Fibroblast of mammary gland (primary cell): ENCODE data around the gene ADK.
A peak's percentile ranks its signal among the peaks of the same experiment; 100 is the strongest.

Experiments used
- DNase-seq: peaks from one replicate; pipeline ENCODE4 v3.0.0-alpha.2; 2010; ENCODE audit warnings: low read depth
- H3K4me3 ChIP-seq: 2 replicates; pipeline ENCODE4 v1.5.1; 2011; ENCODE audit warnings: low read depth, mild to moderate bottlenecking, low read length, moderate library complexity; ENCODE audit not compliant: control insufficient read depth
- TF ChIP-seq, protein P1 (sequence below): conservative IDR thresholded peaks from 2 replicates; pipeline ENCODE4 v1.5.1; 2011; ENCODE audit warnings: low read depth, low read length, inconsistent platforms; ENCODE audit not compliant: control insufficient read depth, insufficient read depth

The ADK gene

DNA sequence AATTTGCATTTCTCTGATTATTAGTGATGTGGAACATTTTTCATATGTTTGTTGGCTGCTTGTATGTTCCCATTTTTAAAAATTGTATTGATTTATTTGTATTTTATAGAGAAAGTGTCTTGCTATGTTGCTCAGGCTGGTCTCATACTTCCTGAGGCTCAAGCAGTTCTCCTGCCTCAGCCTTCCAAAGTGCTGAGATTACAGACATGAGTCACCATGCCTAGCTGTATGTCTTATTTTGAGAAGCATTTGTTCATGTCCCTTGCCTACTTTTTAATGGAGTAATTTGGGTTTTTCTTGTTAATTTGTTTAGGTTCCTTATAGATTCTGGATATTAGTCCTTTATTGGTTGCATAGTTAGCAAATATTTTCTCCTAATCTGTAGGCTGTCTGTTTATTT, 461.2 kb downstream of the ADK start:
- H3K4me3 ChIP-seq: no peak overlapping the region
- TF ChIP-seq, protein P1, sequence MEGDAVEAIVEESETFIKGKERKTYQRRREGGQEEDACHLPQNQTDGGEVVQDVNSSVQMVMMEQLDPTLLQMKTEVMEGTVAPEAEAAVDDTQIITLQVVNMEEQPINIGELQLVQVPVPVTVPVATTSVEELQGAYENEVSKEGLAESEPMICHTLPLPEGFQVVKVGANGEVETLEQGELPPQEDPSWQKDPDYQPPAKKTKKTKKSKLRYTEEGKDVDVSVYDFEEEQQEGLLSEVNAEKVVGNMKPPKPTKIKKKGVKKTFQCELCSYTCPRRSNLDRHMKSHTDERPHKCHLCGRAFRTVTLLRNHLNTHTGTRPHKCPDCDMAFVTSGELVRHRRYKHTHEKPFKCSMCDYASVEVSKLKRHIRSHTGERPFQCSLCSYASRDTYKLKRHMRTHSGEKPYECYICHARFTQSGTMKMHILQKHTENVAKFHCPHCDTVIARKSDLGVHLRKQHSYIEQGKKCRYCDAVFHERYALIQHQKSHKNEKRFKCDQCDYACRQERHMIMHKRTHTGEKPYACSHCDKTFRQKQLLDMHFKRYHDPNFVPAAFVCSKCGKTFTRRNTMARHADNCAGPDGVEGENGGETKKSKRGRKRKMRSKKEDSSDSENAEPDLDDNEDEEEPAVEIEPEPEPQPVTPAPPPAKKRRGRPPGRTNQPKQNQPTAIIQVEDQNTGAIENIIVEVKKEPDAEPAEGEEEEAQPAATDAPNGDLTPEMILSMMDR: no peak
- peak; percentile 52 for DNase-seq

DNA sequence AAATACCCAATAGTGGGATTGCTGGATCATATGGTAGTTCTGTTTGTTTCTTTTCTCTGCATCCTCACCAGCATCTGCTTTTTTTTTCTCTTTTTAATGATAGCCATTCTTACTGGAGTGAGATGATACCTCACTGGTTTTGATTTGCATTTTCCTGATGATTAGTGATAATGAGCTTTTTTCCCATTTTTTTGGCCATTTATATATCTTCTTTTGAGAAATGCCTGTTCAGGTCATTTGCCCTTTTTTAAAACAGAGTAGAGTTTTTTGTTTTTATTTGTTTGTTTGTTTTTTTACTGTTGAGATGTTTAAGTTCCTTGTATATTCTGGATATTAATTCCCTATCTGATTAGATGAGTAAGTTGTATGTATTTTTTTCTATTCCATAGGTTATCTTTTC, 469.6 kb downstream of the ADK start:
- H3K4me3 ChIP-seq: no peak overlapping the region
- TF ChIP-seq, protein P1: no peak
- no peak for DNase-seq

DNA sequence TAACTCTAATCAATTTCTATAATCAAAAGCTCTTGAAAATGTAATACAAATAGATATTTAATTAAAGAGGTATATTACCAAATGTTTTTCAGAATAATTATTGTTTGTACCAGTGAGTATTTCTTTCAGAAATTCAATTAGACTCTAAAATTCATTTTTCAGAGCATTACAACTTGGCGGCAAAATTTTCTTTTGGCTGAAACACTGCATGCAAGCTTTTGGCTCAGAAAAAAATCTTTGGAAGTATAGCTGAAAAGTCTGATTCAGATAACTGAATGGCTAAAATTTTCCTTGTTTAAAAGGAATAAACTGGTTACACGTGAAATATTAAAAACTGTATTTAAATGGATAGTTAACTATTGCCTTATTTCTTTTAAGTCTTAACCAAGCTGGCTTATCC, 472.8 kb downstream of the ADK start:
- TF ChIP-seq, protein P1: no peak
- no peak overlapping the region for H3K4me3 ChIP-seq
- DNase-seq: no peak

DNA sequence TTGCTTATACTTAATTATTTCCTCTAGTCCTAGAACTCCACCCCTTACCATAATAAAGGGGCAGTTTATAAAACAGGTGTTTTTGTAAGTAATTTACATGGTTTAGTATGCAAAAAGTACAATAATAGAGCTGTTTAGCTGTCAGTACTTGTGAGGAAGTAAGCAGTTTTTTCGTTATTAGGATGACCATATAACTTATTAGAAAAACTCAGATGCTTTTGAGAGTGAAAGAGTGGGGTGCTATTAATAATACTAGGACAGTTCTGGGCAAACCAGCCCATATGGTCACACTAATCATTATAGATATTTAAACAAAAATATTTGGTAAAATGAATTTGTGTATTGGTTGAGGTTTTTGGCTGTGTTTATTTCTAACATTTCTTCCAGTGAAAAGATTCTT, 473.5 kb downstream of the ADK start:
- no peak for DNase-seq
- no peak overlapping the region for H3K4me3 ChIP-seq
- TF ChIP-seq, protein P1: no peak

DNA sequence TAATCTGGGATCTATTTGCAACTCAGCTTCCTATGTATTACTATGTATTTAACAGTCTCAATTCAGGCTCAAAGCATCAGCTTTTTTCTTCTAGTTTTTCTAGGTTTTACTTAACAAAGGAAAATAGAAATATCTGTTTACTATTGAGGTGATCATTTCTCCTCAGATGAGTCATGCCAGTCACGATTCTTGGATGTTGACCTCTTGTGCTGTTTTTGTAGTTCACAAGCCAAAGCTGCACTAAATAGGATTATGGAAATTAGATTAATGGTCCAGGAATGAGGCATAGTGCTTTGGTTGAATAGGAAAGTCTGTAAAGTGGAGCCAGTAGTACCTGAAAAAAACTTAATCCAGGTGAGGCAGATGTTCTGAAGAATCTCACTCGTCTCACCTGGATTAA, 477.1 kb downstream of the ADK start:
- no peak overlapping the region for H3K4me3 ChIP-seq
- TF ChIP-seq, protein P1: no peak
- DNase-seq: peak; percentile 27

DNA sequence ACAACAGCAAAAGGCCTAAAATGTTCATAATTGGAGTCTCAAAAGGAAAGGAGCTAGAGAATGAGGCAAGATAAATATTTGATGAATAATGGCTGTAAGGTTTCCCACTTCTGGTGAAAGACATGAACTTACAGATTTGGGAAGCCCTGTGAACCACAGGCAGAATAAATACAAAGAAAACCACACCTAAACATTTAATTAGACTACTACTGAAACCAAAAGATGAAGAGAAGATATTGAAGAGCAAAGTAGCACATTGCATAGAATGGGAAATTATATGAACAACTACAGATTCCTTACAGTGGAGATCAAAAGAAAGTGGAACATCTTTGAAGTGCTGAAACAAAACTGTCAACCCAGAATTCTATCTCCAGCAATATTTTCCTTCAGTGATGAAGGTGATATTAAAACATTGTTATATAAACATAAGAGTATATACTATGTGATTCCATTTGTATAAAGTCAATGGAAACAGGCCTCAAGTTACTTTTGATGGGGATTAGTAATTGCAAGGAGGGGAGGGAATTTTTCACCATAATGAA, 484.0 kb downstream of the ADK start:
- DNase-seq: no peak

More for the DNA sequence above, 484.0 kb downstream of the ADK start:
- no peak overlapping the region for H3K4me3 ChIP-seq
- TF ChIP-seq, protein P1: no peak
